BE2C (cell line): Measurements from ENCODE around the gene TTR.

Experiments used
- DNase-seq: peaks from one replicate; pipeline ENCODE4 v3.0.0-alpha.2; 2020
- H3K27me3 ChIP-seq: fragments of 250-450 bp; sonication (Bioruptor Pico); 2 replicates; pipeline ENCODE4 v1.5.1; 2020; ENCODE audit warnings: mild to moderate bottlenecking
- H3K36me3 ChIP-seq: fragments of 250-450 bp; sonication (Bioruptor Pico); 2 replicates; pipeline ENCODE4 v1.5.1; 2020; ENCODE audit warnings: mild to moderate bottlenecking
- H3K4me1 ChIP-seq: fragments of 250-450 bp; sonication (Bioruptor Pico); 2 replicates; pipeline ENCODE4 v1.5.1; 2020
- H3K4me3 ChIP-seq: 2 replicates; pipeline ENCODE4 v1.5.1; 2011; ENCODE audit warnings: low read depth, low read length
- H3K9me3 ChIP-seq: fragments of 250-450 bp; sonication (Bioruptor Pico); 2 replicates; pipeline ENCODE4 v1.5.1; 2020
- TF ChIP-seq, protein P1 (sequence below): IDR thresholded peaks from 2 replicates; pipeline ENCODE4 v1.5.1; 2012; ENCODE audit warnings: mild to moderate bottlenecking, low read depth, low read length

The TTR gene

DNA sequence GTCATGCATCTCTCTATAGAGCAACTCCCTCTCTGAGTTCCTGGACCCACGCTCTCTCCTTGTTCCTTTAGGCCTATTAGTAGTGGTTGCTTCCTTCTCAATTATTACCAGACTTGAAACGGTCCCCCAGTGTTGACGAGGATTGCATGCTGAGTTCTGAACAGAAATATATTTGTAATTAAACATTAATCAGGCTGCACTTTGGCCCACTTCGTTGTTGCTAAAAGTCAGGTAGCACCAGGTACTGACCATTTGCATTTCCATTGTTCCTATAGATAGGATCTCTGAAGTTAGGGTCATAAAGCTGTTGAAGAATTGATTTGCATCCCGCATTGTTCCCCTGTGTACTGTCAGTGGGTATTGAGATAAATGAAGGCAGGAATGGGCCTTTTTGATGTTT is 36.9 kb upstream of the TTR start:
- Histone ChIP-seq H3K27me3 (no peaks in the 10 kb centered on the region), H3K4me3 (no peak overlapping the region), H3K36me3 (no peaks in the 10 kb centered on the region), H3K9me3 (no peaks in the 10 kb centered on the region), H3K4me1 (no peaks in the 10 kb centered on the region)
- DNase-seq = no peak
- TF ChIP-seq, protein P1, sequence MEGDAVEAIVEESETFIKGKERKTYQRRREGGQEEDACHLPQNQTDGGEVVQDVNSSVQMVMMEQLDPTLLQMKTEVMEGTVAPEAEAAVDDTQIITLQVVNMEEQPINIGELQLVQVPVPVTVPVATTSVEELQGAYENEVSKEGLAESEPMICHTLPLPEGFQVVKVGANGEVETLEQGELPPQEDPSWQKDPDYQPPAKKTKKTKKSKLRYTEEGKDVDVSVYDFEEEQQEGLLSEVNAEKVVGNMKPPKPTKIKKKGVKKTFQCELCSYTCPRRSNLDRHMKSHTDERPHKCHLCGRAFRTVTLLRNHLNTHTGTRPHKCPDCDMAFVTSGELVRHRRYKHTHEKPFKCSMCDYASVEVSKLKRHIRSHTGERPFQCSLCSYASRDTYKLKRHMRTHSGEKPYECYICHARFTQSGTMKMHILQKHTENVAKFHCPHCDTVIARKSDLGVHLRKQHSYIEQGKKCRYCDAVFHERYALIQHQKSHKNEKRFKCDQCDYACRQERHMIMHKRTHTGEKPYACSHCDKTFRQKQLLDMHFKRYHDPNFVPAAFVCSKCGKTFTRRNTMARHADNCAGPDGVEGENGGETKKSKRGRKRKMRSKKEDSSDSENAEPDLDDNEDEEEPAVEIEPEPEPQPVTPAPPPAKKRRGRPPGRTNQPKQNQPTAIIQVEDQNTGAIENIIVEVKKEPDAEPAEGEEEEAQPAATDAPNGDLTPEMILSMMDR = no peak

DNA sequence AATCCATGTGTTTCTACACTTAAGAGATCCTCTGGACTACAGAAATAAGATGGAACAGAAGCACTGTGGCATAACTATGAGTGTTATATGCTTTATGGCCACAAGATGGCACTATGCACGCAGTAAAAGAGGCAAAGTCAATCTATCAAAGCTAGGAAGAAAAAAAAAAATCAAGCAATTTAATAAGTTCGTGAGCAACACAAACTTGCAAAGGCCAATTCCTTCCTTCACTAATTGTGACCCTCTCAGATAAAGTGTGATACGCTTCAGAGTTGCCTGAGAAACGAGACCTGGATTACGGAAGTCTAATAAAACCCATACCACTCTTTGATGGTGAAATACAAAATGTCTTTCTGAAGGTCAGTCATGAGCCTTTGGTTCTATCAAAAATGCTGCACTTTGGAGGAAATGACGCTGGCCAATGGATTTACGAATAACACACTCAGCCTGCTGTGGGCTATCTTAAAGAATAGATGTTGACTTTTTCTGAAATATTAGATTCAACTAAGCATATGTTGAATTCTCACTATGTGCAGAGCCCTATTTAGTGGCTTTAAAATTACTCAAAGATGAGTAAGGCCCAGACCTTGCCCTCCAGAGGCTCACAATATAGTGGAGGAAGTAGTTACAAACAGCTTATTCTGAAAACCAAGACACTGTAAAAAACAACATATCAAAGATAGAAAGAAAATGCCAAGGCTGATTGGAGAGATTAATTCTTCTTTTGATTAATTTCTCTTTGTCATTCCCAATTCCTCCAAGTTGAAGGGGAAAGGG is 35.5 kb upstream of the TTR start:
- Histone ChIP-seq H3K27me3 (no peaks in the 10 kb centered on the region), H3K4me1 (no peaks in the 10 kb centered on the region), H3K4me3 (no peak overlapping the region), H3K36me3 (no peaks in the 10 kb centered on the region), H3K9me3 (no peaks in the 10 kb centered on the region)
- DNase-seq = peak; percentile 13
- TF ChIP-seq, protein P1 = peak; percentile 61

DNA sequence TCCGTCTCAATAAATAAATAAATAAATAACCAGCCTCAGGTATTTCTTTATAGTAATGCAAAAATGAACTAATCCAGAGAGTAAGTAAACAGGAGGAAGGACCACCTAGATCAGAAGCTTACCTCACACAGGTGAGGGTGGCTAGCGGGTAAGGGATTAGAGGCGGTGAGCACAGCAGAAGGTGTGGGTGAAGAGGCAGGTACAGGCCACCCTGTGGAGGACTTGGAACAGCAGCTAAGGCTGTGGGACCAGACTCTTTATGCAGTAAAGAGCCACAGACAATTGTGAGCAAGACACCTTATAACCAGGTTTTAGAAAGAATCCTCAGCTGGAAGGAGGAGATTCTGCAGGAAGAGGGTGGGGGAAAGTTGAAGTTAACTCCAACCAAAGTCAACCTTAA is 34.2 kb upstream of the TTR start:
- no peak for DNase-seq
- no peak overlapping the region for H3K4me3 ChIP-seq
- TF ChIP-seq, protein P1 = no peak
- H3K4me1 ChIP-seq = no peaks in the 10 kb centered on the region
- no peaks in the 10 kb centered on the region for H3K36me3 ChIP-seq
- H3K27me3 ChIP-seq = no peaks in the 10 kb centered on the region
- H3K9me3 ChIP-seq = no peaks in the 10 kb centered on the region

DNA sequence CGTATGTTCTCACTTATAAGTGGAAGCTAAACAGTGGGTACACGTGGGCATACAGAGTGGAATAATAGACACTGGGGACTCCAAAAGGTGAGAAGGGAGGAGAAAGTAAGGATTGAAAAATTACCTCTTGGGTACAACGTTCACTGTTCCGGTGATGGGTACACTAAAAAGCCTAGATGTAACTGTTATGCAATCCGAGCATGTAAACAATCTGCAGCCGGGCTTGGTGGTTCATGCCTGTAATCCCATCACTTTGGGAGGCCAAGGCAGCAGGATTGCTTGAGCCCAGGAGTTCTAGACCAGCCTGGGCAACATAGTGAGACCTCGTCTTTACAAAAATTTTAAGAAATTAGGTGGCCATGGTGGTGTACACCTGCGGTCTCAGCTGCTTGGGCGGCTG is 33.1 kb upstream of the TTR start:
- H3K9me3 ChIP-seq = no peaks in the 10 kb centered on the region
- H3K36me3 ChIP-seq = no peaks in the 10 kb centered on the region
- H3K27me3 ChIP-seq = no peaks in the 10 kb centered on the region
- no peak overlapping the region for H3K4me3 ChIP-seq
- H3K4me1 ChIP-seq = no peaks in the 10 kb centered on the region
- TF ChIP-seq, protein P1 = no peak
- no peak for DNase-seq

DNA sequence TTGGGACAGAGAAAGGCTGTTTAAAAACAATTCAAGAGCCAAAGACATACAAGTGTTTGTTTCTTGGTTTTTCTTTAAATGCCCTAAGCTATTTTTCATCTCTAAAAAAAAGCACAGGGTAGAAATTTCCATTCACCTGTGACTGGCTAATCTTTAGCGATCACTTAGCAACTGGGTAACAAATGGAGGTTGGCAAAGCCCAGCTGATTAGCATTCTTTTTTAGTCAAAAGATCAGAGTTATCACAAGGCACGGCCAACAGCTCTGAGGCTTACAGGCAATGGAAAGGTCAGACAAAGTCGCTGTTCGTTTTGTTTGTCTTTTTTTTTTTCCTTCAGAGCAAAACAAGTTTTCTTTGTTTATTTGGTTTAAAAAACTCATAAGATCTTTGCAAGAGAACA is 29.0 kb upstream of the TTR start:
- no peaks in the 10 kb centered on the region for H3K4me1 ChIP-seq
- no peaks in the 10 kb centered on the region for H3K9me3 ChIP-seq
- TF ChIP-seq, protein P1 = no peak
- no peak for DNase-seq
- no peaks in the 10 kb centered on the region for H3K36me3 ChIP-seq
- no peaks in the 10 kb centered on the region for H3K27me3 ChIP-seq
- H3K4me3 ChIP-seq = no peak overlapping the region

DNA sequence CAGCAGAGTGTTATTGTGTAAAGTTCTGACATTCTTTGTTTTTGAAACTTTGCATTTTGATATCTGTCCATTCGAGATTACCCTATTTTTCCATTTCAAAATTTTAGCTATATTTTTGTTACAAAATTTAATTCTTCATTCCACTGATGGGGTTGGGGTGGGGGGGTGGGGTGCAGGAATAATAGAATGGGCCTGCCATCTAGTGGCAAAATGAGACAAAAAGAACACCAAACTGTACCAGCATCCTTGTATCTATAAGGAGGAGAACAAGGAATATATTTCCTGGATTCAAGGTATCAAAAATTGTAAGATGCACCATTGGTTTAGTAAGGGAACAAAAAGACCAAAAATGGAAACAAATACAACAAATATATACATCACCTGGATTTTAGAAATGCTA is 27.9 kb upstream of the TTR start:
- Histone ChIP-seq H3K27me3 (no peaks in the 10 kb centered on the region), H3K4me3 (no peak overlapping the region), H3K4me1 (no peaks in the 10 kb centered on the region), H3K9me3 (no peaks in the 10 kb centered on the region), H3K36me3 (no peaks in the 10 kb centered on the region)
- no peak for DNase-seq
- TF ChIP-seq, protein P1 = no peak
